Measurements from ENCODE around the gene MYF5. TPM values are rescaled to one million over a fixed set of nuclear protein-coding genes. Genes with fewer than 3 reads are reported as not detected.

MYF5 gene
- total RNA-seq, 1 experiment from 2014 or later: not detected

GRCh38 chr12:80721326-80721725 is 4.6 kb downstream of the MYF5 start:
- intact Hi-C loops (cut with micrococcal nuclease): no loop called here
- Histone ChIP-seq H3K9me3 (ENCODE audit: low read length) (no peaks in the 10 kb centered on the region), H3F3A (ENCODE audit: low read length, unreplicated experiment) (no peaks in the 10 kb centered on the region), H3K4me1 (ENCODE audit: insufficient read depth, low read length) (no peaks in the 10 kb centered on the region), H3K4me2 (ENCODE audit: low read length) (no peak overlapping the region), H3K27me3 (ENCODE audit: low read length) (peaks cover 49% of the 10 kb centered on the region), H3K4me3 (ENCODE audit: low read length) (no peak overlapping the region), H3K36me3 (ENCODE audit: low read depth, low read length) (no peaks in the 10 kb centered on the region), H3K79me2 (ENCODE audit: low read length) (no peaks in the 10 kb centered on the region), H3K9ac (ENCODE audit: low read length) (no peak overlapping the region), H4K20me1 (ENCODE audit: low read length) (no peaks in the 10 kb centered on the region), H2AFZ (ENCODE audit: low read length) (no peak overlapping the region), H3K27ac (ENCODE audit: low read length) (no peak overlapping the region), H3K9me2 (replicated peaks; ENCODE audit: low read length) (no peaks in the 10 kb centered on the region)
- DNase-seq: no peak
- CTCF ChIA-PET: no interaction called here
- no peak for ATAC-seq
- no TSS peak for BruUV-seq (replicated peaks)
- POLR2A ChIA-PET (ENCODE audit: unreplicated experiment): no interaction called here
- TF ChIP-seq, protein P1, sequence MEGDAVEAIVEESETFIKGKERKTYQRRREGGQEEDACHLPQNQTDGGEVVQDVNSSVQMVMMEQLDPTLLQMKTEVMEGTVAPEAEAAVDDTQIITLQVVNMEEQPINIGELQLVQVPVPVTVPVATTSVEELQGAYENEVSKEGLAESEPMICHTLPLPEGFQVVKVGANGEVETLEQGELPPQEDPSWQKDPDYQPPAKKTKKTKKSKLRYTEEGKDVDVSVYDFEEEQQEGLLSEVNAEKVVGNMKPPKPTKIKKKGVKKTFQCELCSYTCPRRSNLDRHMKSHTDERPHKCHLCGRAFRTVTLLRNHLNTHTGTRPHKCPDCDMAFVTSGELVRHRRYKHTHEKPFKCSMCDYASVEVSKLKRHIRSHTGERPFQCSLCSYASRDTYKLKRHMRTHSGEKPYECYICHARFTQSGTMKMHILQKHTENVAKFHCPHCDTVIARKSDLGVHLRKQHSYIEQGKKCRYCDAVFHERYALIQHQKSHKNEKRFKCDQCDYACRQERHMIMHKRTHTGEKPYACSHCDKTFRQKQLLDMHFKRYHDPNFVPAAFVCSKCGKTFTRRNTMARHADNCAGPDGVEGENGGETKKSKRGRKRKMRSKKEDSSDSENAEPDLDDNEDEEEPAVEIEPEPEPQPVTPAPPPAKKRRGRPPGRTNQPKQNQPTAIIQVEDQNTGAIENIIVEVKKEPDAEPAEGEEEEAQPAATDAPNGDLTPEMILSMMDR (conservative IDR thresholded peaks at IDR 0.05; ENCODE audit: low read depth, low read length): no peak
- TF ChIP-seq EZH2phosphoT487 (IDR thresholded peaks at IDR 0.05; ENCODE audit: borderline replicate concordance, low read length) (no peak), EZH2 (IDR thresholded peaks at IDR 0.05; ENCODE audit: low read length, unreplicated experiment) (no peak)

DNA sequence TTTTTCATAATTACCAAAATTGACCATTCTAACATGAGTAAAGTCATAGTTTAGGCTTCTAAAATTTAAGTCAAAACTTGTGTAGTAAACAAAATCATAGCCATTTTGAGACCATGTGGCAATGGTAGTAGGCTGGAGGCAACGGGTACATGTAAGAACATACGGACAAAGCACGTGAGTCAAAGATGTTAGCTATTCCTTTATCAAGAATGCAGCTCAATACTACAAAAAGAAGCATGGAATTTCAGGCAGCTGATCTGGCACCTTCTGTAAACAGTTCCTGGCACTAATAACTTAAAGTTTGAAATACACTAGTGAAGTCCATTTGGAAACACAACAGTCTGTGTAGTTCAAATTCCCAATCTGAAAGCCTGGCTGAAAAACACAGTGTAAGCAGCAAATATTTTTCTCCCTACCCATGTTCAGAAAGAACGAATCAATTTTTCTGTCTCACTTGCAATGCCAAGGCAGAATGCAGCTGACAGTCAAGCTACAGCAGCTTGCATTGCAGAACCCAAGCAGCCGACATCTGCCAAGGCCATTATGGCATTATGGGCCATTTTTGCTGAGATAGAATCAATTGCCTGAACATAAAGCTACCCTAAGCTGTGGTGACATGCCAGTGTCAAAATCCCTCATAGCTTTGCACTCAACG is 29.3 kb downstream of the MYF5 start:
- Histone ChIP-seq H4K20me1 (ENCODE audit: low read length) (no peaks in the 10 kb centered on the region), H3F3A (ENCODE audit: low read length, unreplicated experiment) (no peaks in the 10 kb centered on the region), H3K9ac (ENCODE audit: low read length) (no peak overlapping the region), H3K79me2 (ENCODE audit: low read length) (no peaks in the 10 kb centered on the region), H3K9me3 (ENCODE audit: low read length) (no peaks in the 10 kb centered on the region), H3K27ac (ENCODE audit: low read length) (no peak overlapping the region), H3K27me3 (ENCODE audit: low read length) (peaks cover 49% of the 10 kb centered on the region), H3K36me3 (ENCODE audit: low read depth, low read length) (no peaks in the 10 kb centered on the region), H2AFZ (ENCODE audit: low read length) (no peak overlapping the region), H3K4me3 (ENCODE audit: low read length) (no peak overlapping the region), H3K4me2 (ENCODE audit: low read length) (no peak overlapping the region), H3K9me2 (replicated peaks; ENCODE audit: low read length) (no peaks in the 10 kb centered on the region), H3K4me1 (ENCODE audit: insufficient read depth, low read length) (no peaks in the 10 kb centered on the region)
- ChIA-PET CTCF (interaction anchor here (0.6 kb wide), 1 partner anchor 186 kb away, joined by 4 read pairs; no protein-coding TSS in a partner anchor), POLR2A (ENCODE audit: unreplicated experiment) (no interaction called here)
- no peak for DNase-seq
- no peak for ATAC-seq
- BruUV-seq (replicated peaks): no TSS peak
- intact Hi-C loops (cut with micrococcal nuclease): no loop called here
- TF ChIP-seq EZH2 (IDR thresholded peaks at IDR 0.05; ENCODE audit: low read length, unreplicated experiment) (no peak), EZH2phosphoT487 (IDR thresholded peaks at IDR 0.05; ENCODE audit: borderline replicate concordance, low read length) (no peak)
- TF ChIP-seq, protein P1 (conservative IDR thresholded peaks at IDR 0.05; ENCODE audit: low read depth, low read length): no peak

DNA sequence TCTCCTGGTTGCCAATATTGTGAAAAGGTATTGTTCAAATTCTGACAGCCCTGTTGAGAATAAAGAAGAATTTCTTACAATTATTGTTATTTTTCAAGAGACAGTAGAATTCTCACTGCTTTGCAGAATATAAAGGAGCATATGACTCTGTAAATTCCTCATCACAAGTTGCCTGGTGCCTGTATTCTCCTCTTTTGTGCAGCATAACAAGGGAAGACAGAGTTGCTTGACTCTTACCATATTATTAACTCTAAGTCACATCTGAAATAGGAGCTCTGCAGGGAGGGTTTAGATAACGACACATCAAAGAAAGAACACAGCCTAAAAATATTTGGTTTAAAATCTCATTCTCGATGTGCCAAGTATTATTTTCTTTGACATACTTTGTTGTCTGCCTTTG is 31.1 kb downstream of the MYF5 start:
- POLR2A ChIA-PET (ENCODE audit: unreplicated experiment): no interaction called here
- no peaks in the 10 kb centered on the region for H3K79me2 ChIP-seq (ENCODE audit: low read length)
- no peaks in the 10 kb centered on the region for H3K9me2 ChIP-seq (replicated peaks; ENCODE audit: low read length)
- DNase-seq (no peak), ATAC-seq (no peak)
- H3K27me3 ChIP-seq (ENCODE audit: low read length): peaks cover 37% of the 10 kb centered on the region
- H3K4me1 ChIP-seq (ENCODE audit: insufficient read depth, low read length): no peaks in the 10 kb centered on the region
- no peaks in the 10 kb centered on the region for H3K36me3 ChIP-seq (ENCODE audit: low read depth, low read length)
- CTCF ChIA-PET: no interaction called here
- TF ChIP-seq, protein P1 (conservative IDR thresholded peaks at IDR 0.05; ENCODE audit: low read depth, low read length): no peak
- TF ChIP-seq EZH2 (IDR thresholded peaks at IDR 0.05; ENCODE audit: low read length, unreplicated experiment) (no peak), EZH2phosphoT487 (IDR thresholded peaks at IDR 0.05; ENCODE audit: borderline replicate concordance, low read length) (no peak)
- H3K4me3 ChIP-seq (ENCODE audit: low read length): no peak overlapping the region
- H3K9ac ChIP-seq (ENCODE audit: low read length): no peak overlapping the region
- H3K27ac ChIP-seq (ENCODE audit: low read length): no peak overlapping the region
- no TSS peak for BruUV-seq (replicated peaks)
- no peaks in the 10 kb centered on the region for H3K9me3 ChIP-seq (ENCODE audit: low read length)
- H2AFZ ChIP-seq (ENCODE audit: low read length): no peak overlapping the region
- H3F3A ChIP-seq (ENCODE audit: low read length, unreplicated experiment): no peaks in the 10 kb centered on the region
- intact Hi-C loops (cut with micrococcal nuclease): no loop called here
- H4K20me1 ChIP-seq (ENCODE audit: low read length): no peaks in the 10 kb centered on the region
- no peak overlapping the region for H3K4me2 ChIP-seq (ENCODE audit: low read length)

Data from PC-3 (cell line).